Activated CD4-positive, alpha-beta T cell treated with anti-CD3 and anti-CD28 coated beads for 4 hours (primary cell): Measurements from ENCODE around the gene NECAB3.
"Not testable (repeated sequence)": the region's sequence is repeated elsewhere in the genome, so short reads cannot be mapped to it uniquely, and the experiment has no call there.

Experiments
- DNase-seq, 2 donors: peaks; one replicate each; pipeline ENCODE4 v3.0.0-alpha.2; 2020

NECAB3 gene, protein sequence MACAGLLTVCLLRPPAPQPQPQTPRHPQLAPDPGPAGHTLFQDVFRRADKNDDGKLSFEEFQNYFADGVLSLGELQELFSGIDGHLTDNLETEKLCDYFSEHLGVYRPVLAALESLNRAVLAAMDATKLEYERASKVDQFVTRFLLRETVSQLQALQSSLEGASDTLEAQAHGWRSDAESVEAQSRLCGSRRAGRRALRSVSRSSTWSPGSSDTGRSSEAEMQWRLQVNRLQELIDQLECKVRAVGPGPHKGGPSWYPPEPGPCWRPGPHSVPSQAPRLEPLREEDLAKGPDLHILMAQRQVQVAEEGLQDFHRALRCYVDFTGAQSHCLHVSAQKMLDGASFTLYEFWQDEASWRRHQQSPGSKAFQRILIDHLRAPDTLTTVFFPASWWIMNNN

DNA sequence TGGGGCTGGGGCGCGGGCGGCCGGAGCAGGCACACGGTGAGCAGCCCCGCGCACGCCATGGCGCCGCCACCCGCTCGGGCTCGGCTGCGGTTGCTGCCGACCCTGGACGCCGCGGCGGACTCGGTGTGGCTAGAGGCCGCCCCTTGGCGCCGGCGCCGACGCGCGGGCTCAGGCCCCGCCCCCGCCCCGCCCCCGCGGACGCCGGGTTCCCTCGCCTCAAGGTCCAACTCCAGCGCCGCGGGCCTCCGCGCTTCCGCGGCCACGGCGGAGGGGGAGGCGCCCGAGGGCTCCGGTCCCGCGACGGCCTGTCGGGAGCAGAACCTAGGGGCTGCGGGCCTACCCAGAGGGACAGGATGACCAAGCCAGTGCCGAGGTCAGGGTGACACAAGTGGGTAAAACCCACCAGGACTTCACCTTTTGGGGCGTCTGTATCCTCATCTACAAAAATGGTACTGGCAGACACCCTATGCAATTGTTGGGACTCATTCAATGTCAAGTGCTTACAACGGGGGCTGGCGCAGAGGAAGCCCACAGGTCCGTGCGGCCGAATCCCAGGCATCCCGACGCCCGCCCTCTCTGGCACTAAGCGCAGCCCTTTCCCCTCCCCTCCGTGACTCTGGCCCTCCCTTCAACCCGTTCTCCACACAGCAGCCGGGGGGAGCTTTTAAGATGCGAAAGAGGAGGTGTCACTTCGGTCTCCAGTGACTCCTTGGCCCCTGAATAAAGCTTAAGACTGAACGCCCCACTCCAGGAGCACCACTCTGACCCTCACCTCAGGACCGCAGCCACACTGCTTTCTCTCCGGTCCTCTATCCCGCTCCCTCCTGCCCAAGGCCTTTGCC lies at the start of gene NECAB3:
Gene NECAB3, minus strand, starts transcription at position 135 of the 842 bp plus-strand sequence. Its CDS starts 76 bp downstream, at position 59.
- DNase-seq, result peak; percentile 37 to 53

DNA sequence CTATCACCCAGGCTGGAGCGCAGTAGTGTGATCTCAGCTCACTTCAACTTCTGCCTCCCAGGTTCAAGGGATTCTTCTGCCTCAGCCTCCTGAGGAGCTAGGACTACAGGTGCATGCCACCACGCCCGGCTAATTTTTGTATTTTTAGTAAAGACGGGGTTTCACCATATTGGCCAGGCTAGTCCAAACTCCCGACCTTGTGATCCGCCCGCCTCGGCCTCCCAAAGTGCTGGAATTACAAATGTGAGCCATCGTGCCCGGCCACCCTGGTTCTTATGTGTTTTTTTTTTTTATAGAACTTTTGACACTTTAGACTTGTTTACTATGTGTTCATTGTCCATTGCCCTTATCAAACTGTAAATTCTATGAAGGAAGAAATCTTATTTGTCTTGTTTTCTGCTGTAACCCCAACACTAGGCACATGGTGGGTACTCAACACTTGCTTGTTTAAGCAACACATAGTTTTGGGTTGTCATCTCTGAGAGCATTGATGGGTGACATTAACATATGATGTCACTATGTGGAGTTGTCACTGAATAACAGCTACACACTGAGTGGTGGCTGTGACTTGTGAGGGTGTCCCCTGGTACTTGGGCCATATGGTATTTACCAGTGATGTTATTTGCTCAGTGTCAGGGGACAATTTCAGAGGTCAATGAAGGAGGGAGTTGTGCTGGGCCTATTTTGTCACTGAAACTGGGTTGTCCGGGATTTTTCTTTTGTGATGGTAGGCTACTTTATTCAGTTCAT lies 47.3 kb upstream of the NECAB3 start:
- DNase-seq, result no peak

DNA sequence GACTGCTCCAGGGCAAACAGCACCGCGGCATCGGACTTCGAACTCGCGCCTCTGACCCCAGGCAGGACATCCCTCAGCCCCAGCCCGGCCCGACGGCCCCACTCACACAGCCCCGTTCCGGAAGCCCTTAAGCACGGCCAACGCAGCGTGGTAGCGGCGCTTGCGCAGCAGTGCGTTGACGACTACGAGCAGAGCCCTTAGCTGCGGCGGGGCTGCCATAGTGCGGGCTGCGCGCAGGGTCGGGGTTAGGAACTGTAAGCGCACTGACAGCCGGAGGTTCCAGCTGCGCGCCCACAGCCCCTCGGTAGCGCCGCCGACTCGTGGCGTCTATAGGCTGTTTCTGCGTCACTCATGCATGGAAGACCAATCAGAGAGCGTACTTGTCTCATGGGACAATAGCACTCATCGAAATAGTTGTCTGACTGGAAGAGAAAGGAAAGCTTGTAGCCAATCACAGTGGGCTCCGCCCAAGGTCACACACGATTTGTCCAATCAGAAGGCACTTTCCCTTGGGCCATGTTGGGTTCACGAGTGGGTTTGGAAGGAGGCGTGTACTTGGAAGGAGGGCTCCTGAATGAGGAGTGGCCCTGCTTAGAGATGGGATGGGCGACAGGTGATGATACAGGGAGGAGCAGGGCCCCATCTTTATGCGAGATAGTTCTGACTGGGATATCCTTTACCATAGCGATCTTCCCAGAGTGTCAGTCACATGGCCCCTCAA lies 45.9 kb upstream of the NECAB3 start, which contains the start of gene PXMP4:
Gene PXMP4, minus strand, starts transcription at position 322 of the 721 bp plus-strand sequence. Its CDS starts 103 bp downstream, at position 219.
- DNase-seq, result peak; percentile 83 to 84

DNA sequence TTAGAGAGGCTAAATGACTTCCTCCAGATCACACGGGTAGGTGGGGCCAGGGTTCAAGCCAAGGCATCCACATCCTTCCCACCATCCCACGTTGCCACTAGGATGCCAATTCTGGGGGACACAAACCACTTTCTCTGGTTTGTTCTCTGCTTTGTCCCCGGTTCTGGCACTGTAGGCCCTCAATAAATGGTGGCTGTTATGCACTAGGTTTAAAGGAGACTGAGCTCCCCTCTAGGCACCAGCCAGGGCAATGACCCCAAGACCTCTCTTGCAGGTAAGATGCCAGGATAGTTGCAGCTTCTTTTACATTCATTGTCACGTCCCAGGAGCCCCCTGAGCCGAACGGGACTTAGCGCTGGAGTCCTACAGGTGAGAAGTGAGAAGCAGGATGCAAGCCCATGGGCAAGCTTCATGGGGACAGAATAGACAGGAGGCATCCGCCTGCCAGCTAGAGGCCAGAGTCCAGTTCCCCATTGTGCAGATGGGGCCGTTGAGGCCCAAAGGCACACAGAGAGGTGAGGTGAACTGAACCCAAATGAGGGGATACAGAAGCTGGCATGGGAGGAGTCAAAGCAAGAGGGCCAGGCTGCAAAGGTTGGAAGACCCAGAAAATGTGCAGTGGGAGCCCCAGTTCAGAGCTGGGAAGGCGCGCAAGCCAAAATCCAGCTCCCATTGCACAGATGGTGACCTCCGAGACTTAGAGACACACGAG lies 45.2 kb upstream of the NECAB3 start:
- no peak for DNase-seq

- DNase-seq, result no peak
Measured at GRCh38 chr20:33716498-33716897, 42.3 kb upstream of the NECAB3 start.

- DNase-seq, result no peak
Measured at GRCh38 chr20:33713865-33714367, 39.7 kb upstream of the NECAB3 start.

DNA sequence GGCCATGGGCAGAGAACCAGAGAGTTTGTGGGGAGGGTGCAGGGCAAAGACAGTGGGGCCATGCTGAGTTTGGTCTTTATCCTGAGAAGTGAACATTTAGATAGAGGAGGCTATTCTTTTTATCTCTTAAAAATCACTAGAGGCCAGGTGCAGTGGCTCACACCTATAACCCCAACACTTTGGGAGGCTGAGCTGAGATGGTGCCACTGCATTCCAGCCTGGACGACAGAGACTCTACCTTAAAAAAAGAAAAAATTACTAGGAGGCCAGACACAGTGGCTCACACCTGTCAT lies 37.2 kb upstream of the NECAB3 start:
- DNase-seq, result no peak

GRCh38 chr20:33710681-33711445 lies 36.6 kb upstream of the NECAB3 start:
- DNase-seq, result no peak

GRCh38 chr20:33709905-33710541 lies 35.8 kb upstream of the NECAB3 start:
- no peak for DNase-seq

GRCh38 chr20:33709398-33709797 lies 35.2 kb upstream of the NECAB3 start:
- DNase-seq, result no peak

- no peak for DNase-seq
Measured at GRCh38 chr20:33707668-33708067, 33.4 kb upstream of the NECAB3 start.

GRCh38 chr20:33704197-33704924 lies 30.1 kb upstream of the NECAB3 start:
- DNase-seq, result no peak

GRCh38 chr20:33703498-33704137 lies 29.4 kb upstream of the NECAB3 start:
- no peak for DNase-seq

GRCh38 chr20:33702861-33703260 lies 28.6 kb upstream of the NECAB3 start:
- no peak for DNase-seq

- DNase-seq, result no peak
Measured at GRCh38 chr20:33701629-33702450, 27.6 kb upstream of the NECAB3 start.

GRCh38 chr20:33700696-33701441 lies 26.6 kb upstream of the NECAB3 start:
- DNase-seq, result not testable (repeated sequence)

DNA sequence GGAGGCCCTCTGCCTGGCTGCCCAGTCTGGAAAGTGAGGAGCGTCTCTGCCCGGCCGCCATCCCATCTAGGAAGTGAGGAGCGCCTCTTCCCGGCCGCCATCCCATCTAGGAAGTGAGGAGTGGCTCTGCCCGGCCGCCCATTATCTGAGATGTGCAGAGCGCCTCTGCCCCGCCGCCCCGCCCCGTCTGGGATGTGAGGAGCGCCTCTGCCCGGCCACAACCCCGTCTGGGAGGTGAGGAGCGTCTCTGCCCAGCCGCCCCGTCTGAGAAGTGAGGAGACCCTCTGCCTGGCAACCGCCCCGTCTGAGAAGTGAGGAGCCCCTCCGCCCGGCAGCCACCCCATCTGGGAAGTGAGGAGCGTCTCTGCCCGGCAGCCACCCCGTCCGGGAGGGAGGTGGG lies 24.7 kb upstream of the NECAB3 start:
- not testable (repeated sequence) for DNase-seq
